Fibroblast of lung (primary cell): Measurements from ENCODE around the gene SCN7A.

Experiments
- CTCF ChIP-seq, 2 donors: IDR thresholded peaks in 1 of 2; conservative IDR thresholded peaks in 1 of 2; 1 replicate in 1 of 2; 2 replicates in 1 of 2; pipeline ENCODE4 v1.5.1; 2011 to 2012; ENCODE audit warnings: low read length in 2 of 2, control low read depth in 1 of 2, inconsistent platforms in 1 of 2, low read depth in 1 of 2, mild to moderate bottlenecking in 1 of 2
- EZH2 ChIP-seq: IDR thresholded peaks from 2 replicates; pipeline ENCODE4 v1.5.1; 2012; ENCODE audit warnings: low read length, control low read depth, mild to moderate bottlenecking; ENCODE audit errors: missing control alignments

GRCh38 chr2:166405569-166405926 is 88.5 kb downstream of the SCN7A start:
- TF ChIP-seq EZH2 (no peak), CTCF (conservative IDR thresholded peaks at IDR 0.05 in 1 of 2, IDR thresholded peaks at IDR 0.05 in 1 of 2; ENCODE audit: low read depth in 1 of 2, low read length in 2 of 2) (no peak)
